SU-DHL-6 (cell line): ENCODE measurements around the gene ZNF185.

Source experiments
- EZH2phosphoT487 ChIP-seq: fragments of 200-600 bp; sonication (generic), shearing (Covaris generic); conservative IDR thresholded peaks from 2 replicates; pipeline ENCODE4 v1.6.1; 2018; ENCODE audit warnings: mild to moderate bottlenecking, antibody characterized with exemption, low read length, moderate library complexity, mixed read lengths
- TF ChIP-seq, protein P1 (sequence below): fragments of 200-600 bp; sonication (generic); IDR thresholded peaks from one replicate; pipeline ENCODE4 v1.5.1; 2017; ENCODE audit warnings: antibody characterized with exemption, mild to moderate bottlenecking, low read length, moderate library complexity; ENCODE audit not compliant: insufficient read depth, poor library complexity, severe bottlenecking

DNA sequence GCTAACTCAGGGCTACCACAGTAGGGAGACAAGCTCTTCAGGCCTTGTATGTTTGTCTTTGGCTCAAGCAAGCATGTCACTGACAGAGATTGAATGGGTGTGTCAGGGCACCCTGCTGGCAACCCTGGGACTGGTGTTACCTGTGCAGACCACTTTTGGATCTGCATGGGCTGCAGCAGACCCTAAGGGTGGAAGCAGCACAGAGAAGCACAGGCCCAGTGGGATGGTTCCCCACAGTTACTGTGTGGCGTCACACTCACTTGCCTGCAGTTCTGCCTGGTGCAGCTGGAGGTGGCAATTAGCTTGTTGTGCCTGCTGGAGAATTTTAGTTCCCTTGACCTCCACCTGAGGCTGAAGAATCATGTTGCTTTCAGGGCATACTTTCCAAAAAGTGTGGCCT is 46.0 kb downstream of the ZNF185 start:
- TF ChIP-seq, protein P1, sequence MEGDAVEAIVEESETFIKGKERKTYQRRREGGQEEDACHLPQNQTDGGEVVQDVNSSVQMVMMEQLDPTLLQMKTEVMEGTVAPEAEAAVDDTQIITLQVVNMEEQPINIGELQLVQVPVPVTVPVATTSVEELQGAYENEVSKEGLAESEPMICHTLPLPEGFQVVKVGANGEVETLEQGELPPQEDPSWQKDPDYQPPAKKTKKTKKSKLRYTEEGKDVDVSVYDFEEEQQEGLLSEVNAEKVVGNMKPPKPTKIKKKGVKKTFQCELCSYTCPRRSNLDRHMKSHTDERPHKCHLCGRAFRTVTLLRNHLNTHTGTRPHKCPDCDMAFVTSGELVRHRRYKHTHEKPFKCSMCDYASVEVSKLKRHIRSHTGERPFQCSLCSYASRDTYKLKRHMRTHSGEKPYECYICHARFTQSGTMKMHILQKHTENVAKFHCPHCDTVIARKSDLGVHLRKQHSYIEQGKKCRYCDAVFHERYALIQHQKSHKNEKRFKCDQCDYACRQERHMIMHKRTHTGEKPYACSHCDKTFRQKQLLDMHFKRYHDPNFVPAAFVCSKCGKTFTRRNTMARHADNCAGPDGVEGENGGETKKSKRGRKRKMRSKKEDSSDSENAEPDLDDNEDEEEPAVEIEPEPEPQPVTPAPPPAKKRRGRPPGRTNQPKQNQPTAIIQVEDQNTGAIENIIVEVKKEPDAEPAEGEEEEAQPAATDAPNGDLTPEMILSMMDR, result no peak
- no peak for TF ChIP-seq EZH2phosphoT487
